ENCODE results near the gene TPST2.
A peak's percentile ranks its signal among the peaks of the same experiment; 100 is the strongest.

Gene TPST2

GRCh38 chr22:26485806-26486390 is 104.0 kb downstream of the TPST2 start:
- no peak overlapping the region for H2AFZ ChIP-seq (ENCODE audit: low read depth, low read length)
- H3K27me3 ChIP-seq (ENCODE audit: insufficient read depth, low read length, poor library complexity), result no peaks in the 10 kb centered on the region
- H3K4me3 ChIP-seq (ENCODE audit: low read depth in 1 of 2, low read length in 2 of 2), result peak overlapping the region in 1 of 2 experiments; percentile 18; a peak in 1 of 4 replicates
- ATAC-seq (ENCODE audit: insufficient read depth, low read depth) (no peak), DNase-seq (no peak)
- H3K36me3 ChIP-seq (ENCODE audit: insufficient read depth, low read length), result peaks cover 51% of the 10 kb centered on the region
- no peaks in the 10 kb centered on the region for H4K20me1 ChIP-seq (ENCODE audit: insufficient read depth, low read length)
- peaks cover 56% of the 10 kb centered on the region for H3K79me2 ChIP-seq (ENCODE audit: insufficient read depth, low read length)
- TF ChIP-seq EZH2 (IDR thresholded peaks at IDR 0.05; ENCODE audit: borderline replicate concordance, low read depth, low read length, severe bottlenecking), result no peak
- TF ChIP-seq, protein P1, sequence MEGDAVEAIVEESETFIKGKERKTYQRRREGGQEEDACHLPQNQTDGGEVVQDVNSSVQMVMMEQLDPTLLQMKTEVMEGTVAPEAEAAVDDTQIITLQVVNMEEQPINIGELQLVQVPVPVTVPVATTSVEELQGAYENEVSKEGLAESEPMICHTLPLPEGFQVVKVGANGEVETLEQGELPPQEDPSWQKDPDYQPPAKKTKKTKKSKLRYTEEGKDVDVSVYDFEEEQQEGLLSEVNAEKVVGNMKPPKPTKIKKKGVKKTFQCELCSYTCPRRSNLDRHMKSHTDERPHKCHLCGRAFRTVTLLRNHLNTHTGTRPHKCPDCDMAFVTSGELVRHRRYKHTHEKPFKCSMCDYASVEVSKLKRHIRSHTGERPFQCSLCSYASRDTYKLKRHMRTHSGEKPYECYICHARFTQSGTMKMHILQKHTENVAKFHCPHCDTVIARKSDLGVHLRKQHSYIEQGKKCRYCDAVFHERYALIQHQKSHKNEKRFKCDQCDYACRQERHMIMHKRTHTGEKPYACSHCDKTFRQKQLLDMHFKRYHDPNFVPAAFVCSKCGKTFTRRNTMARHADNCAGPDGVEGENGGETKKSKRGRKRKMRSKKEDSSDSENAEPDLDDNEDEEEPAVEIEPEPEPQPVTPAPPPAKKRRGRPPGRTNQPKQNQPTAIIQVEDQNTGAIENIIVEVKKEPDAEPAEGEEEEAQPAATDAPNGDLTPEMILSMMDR (IDR thresholded peaks at IDR 0.05; ENCODE audit: borderline replicate concordance, extremely low read depth, low read length, poor library complexity, severe bottlenecking), result no peak
- peak overlapping the region; percentile 90 for H3K4me2 ChIP-seq (ENCODE audit: insufficient read depth, low read length)
- H3K9me3 ChIP-seq (ENCODE audit: insufficient read depth, low read length, severe bottlenecking), result no peaks in the 10 kb centered on the region
- peak overlapping the region; percentile 9; the same call in 1 of the 2 replicates for H3K9ac ChIP-seq (ENCODE audit: low read depth, low read length)
- H3K4me1 ChIP-seq (ENCODE audit: insufficient read depth, low read length), result peaks cover 79% of the 10 kb centered on the region
- peak overlapping the region; percentile 32 for H3K27ac ChIP-seq (ENCODE audit: low read length)

GRCh38 chr22:26485013-26485412 is 104.9 kb downstream of the TPST2 start:
- Histone ChIP-seq H3K27ac (ENCODE audit: low read length) (peak overlapping the region; percentile 30), H3K4me1 (ENCODE audit: insufficient read depth, low read length) (peaks cover 88% of the 10 kb centered on the region), H3K27me3 (ENCODE audit: insufficient read depth, low read length, poor library complexity) (no peaks in the 10 kb centered on the region), H3K79me2 (ENCODE audit: insufficient read depth, low read length) (peaks cover 65% of the 10 kb centered on the region), H3K9me3 (ENCODE audit: insufficient read depth, low read length, severe bottlenecking) (no peaks in the 10 kb centered on the region), H3K4me3 (ENCODE audit: low read depth in 1 of 2, low read length in 2 of 2) (peak overlapping the region; percentile 46 to 91; a peak in 3 of 4 replicates), H4K20me1 (ENCODE audit: insufficient read depth, low read length) (no peaks in the 10 kb centered on the region), H2AFZ (ENCODE audit: low read depth, low read length) (no peak overlapping the region), H3K9ac (ENCODE audit: low read depth, low read length) (peak overlapping the region; percentile 80), H3K36me3 (ENCODE audit: insufficient read depth, low read length) (peaks cover 48% of the 10 kb centered on the region), H3K4me2 (ENCODE audit: insufficient read depth, low read length) (peak overlapping the region; percentile 90)
- no peak for DNase-seq
- TF ChIP-seq, protein P1 (IDR thresholded peaks at IDR 0.05; ENCODE audit: borderline replicate concordance, extremely low read depth, low read length, poor library complexity, severe bottlenecking), result no peak
- TF ChIP-seq EZH2 (IDR thresholded peaks at IDR 0.05; ENCODE audit: borderline replicate concordance, low read depth, low read length, severe bottlenecking), result no peak
- no peak for ATAC-seq (ENCODE audit: insufficient read depth, low read depth)

GRCh38 chr22:26484360-26484706 is 105.6 kb downstream of the TPST2 start:
- DNase-seq (no peak), ATAC-seq (ENCODE audit: insufficient read depth, low read depth) (no peak)
- Histone ChIP-seq H3K4me1 (ENCODE audit: insufficient read depth, low read length) (peaks cover 91% of the 10 kb centered on the region), H3K9me3 (ENCODE audit: insufficient read depth, low read length, severe bottlenecking) (no peaks in the 10 kb centered on the region), H4K20me1 (ENCODE audit: insufficient read depth, low read length) (no peaks in the 10 kb centered on the region), H3K79me2 (ENCODE audit: insufficient read depth, low read length) (peaks cover 71% of the 10 kb centered on the region), H3K36me3 (ENCODE audit: insufficient read depth, low read length) (peaks cover 41% of the 10 kb centered on the region), H3K4me3 (ENCODE audit: low read depth in 1 of 2, low read length in 2 of 2) (peak overlapping the region; percentile 46 to 91), H3K27me3 (ENCODE audit: insufficient read depth, low read length, poor library complexity) (no peaks in the 10 kb centered on the region), H3K27ac (ENCODE audit: low read length) (peak overlapping the region; percentile 85), H3K4me2 (ENCODE audit: insufficient read depth, low read length) (peak overlapping the region; percentile 90), H2AFZ (ENCODE audit: low read depth, low read length) (peak overlapping the region; percentile 83), H3K9ac (ENCODE audit: low read depth, low read length) (peak overlapping the region; percentile 80)
- TF ChIP-seq, protein P1 (IDR thresholded peaks at IDR 0.05; ENCODE audit: borderline replicate concordance, extremely low read depth, low read length, poor library complexity, severe bottlenecking), result no peak
- TF ChIP-seq EZH2 (IDR thresholded peaks at IDR 0.05; ENCODE audit: borderline replicate concordance, low read depth, low read length, severe bottlenecking), result no peak
